OCI-LY7 (cell line): ENCODE results near the gene ARHGAP45. TPM values are rescaled to one million over a fixed set of nuclear protein-coding genes. Genes with fewer than 3 reads are reported as not detected.

ENCODE experiments used
- BruUV-seq: library from RNA; stranded (reverse); fragments of 400-500 nt; replicated peaks from 2 replicates; lab custom pipeline; 2021; lab: Mats Ljungman, UMichigan
- CTCF ChIA-PET: fragments of 300-600 bp; sonication (Branson Sonifier 250); formaldehyde crosslinking; loops from one replicate; lab custom pipeline; 2022; ENCODE audit warnings: antibody characterized with exemption; ENCODE audit not compliant: unreplicated experiment; lab: Charles Lee
- POLR2A ChIA-PET: fragments of 300-600 bp; sonication (Branson Sonifier 250); formaldehyde crosslinking; loops from one replicate; lab custom pipeline; 2022; ENCODE audit warnings: antibody characterized with exemption; lab: Charles Lee
- DNase-seq: peaks from one replicate; pipeline ENCODE4 v3.0.0-alpha.2; 2015; ENCODE audit warnings: low spot score
- H2AFZ ChIP-seq: fragments of 200-600 bp; sonication (generic), shearing (Covaris generic); 2 replicates; pipeline ENCODE4 v1.6.1; 2014; ENCODE audit warnings: mild to moderate bottlenecking, antibody characterized with exemption, low read length, moderate library complexity
- H3K27ac ChIP-seq: fragments of 200-600 bp; sonication (generic); 2 replicates; pipeline ENCODE4 v1.5.1; 2014; ENCODE audit warnings: mixed run types, low read depth, mild to moderate bottlenecking, moderate library complexity, low read length, inconsistent platforms; ENCODE audit not compliant: poor library complexity, severe bottlenecking
- H3K36me3 ChIP-seq: fragments of 200-600 bp; sonication (generic); 2 replicates; pipeline ENCODE4 v1.6.1; 2014; ENCODE audit warnings: mild to moderate bottlenecking, antibody characterized with exemption, low read length, moderate library complexity, mixed read lengths; ENCODE audit not compliant: insufficient read depth
- H3K4me1 ChIP-seq: fragments of 200-600 bp; sonication (generic); 2 replicates; pipeline ENCODE4 v1.5.1; 2014; ENCODE audit warnings: mild to moderate bottlenecking, low read length; ENCODE audit not compliant: insufficient read depth, poor library complexity, severe bottlenecking
- H3K4me2 ChIP-seq: fragments of 200-600 bp; sonication (generic); 2 replicates; pipeline ENCODE4 v1.6.1; 2014; ENCODE audit warnings: mild to moderate bottlenecking, low read length
- H3K4me3 ChIP-seq: fragments of 200-600 bp; sonication (generic); 2 replicates; pipeline ENCODE4 v1.5.1; 2014; ENCODE audit warnings: mild to moderate bottlenecking, low read depth, low read length; ENCODE audit not compliant: poor library complexity, severe bottlenecking
- H3K79me2 ChIP-seq: fragments of 200-600 bp; sonication (generic); 2 replicates; pipeline ENCODE4 v1.6.1; 2016; ENCODE audit warnings: low read depth, mild to moderate bottlenecking, low read length, moderate library complexity, mixed read lengths; ENCODE audit not compliant: insufficient read depth
- H3K9me2 ChIP-seq: fragments of 200-600 bp; sonication (generic); 2 replicates; pipeline ENCODE4 v1.6.1; 2016; ENCODE audit warnings: mild to moderate bottlenecking, low read length, mixed read lengths; ENCODE audit not compliant: insufficient read depth
- H3K9me3 ChIP-seq: fragments of 200-600 bp; sonication (generic); 2 replicates; pipeline ENCODE4 v1.6.1; 2014; ENCODE audit warnings: mild to moderate bottlenecking, mixed run types, low read length, mixed read lengths
- H4K20me1 ChIP-seq: fragments of 200-600 bp; sonication (generic); 2 replicates; pipeline ENCODE4 v1.6.1; 2014; ENCODE audit warnings: mild to moderate bottlenecking, antibody characterized with exemption, low read length, moderate library complexity, mixed read lengths; ENCODE audit not compliant: insufficient read depth
- CTCF ChIP-seq: fragments of 200-600 bp; sonication (generic); conservative IDR thresholded peaks from 2 replicates; pipeline ENCODE4 v1.5.1; 2014; ENCODE audit warnings: mild to moderate bottlenecking, antibody characterized with exemption, low read length, moderate library complexity, mixed read lengths
- EZH2phosphoT487 ChIP-seq: fragments of 200-600 bp; sonication (generic); IDR thresholded peaks from 2 replicates; pipeline ENCODE4 v1.6.1; 2018; ENCODE audit warnings: low read depth, borderline replicate concordance, mild to moderate bottlenecking, mixed run types, antibody characterized with exemption, low read length, moderate library complexity, mixed read lengths
- intact Hi-C: fragments of 100-400 bp; cut with micrococcal nuclease; formaldehyde crosslinking; loops from one replicate; pipeline ENCODE4 v1.10.0; 2022; ENCODE audit not compliant: unreplicated experiment
- total RNA-seq, 2 experiments: library from RNA; depleted of rRNA in 1 of 2; stranded (reverse); fragments of >200 nt in 1 of 2; shearing (Covaris generic) in 1 of 2; gene quantifications; 2 replicates each; pipeline ENCODE4 v1.2.3, GENCODE V29; 2014 to 2022

The ARHGAP45 gene
- total RNA-seq, 2 experiments from 2014 or later = 135 to 143 TPM

DNA sequence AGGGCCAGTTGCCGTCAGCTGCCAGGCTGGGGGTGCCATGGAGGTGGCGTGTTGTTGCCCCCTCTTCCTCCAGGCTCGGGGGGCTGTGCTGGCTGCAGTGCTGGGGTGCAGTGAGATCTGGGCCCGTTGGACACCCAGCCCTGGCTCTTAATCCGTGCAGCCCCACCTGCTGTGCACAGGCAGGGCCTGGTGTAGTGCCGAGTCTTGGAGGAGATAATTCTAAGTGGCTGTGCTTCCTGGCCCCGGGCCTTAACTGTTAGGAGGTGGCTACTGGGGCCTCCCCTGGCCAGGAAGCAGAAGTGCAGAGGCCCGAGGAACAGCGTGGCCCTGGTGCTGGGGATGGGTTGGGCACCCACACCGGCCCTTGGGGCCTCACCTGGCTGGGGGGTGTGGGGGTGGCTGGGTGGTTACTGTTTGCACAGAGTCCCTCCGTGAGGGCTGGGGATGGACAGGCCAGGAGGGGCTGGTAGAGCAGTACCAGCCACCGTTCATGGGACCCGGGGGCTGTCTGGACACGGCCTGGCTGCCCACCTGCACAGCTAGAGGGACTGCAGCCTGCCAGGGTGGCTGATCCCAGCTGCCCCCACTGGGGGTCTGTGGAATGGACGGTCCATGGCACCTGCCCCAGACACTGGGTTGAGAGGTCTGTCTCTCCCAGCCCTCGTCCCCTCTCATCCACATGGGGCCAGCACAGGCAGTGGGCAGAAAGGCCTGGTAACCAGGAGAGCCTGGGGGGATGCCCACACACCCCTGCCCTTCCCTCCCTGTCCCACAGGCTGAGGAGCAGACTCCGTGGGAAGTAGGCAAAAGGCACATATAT, 40.1 kb downstream of the ARHGAP45 start:
- peaks cover 36% of the 10 kb centered on the region for H3K4me1 ChIP-seq
- H2AFZ ChIP-seq = no peak overlapping the region
- CTCF ChIA-PET = no interaction called here
- peaks cover 6% of the 10 kb centered on the region; the same call in 1 of the 2 replicates for H4K20me1 ChIP-seq
- no peak overlapping the region for H3K27ac ChIP-seq
- H3K36me3 ChIP-seq = peaks cover 31% of the 10 kb centered on the region
- no TSS peak for BruUV-seq
- intact Hi-C loops = no loop called here
- peak overlapping the region; percentile 17; the same call in 1 of the 2 replicates for H3K4me2 ChIP-seq
- POLR2A ChIA-PET = no interaction called here
- H3K9me3 ChIP-seq = no peaks in the 10 kb centered on the region
- no peaks in the 10 kb centered on the region for H3K9me2 ChIP-seq
- H3K4me3 ChIP-seq = no peak overlapping the region
- DNase-seq = no peak
- no peak for TF ChIP-seq EZH2phosphoT487
- TF ChIP-seq CTCF = no peak
- no peaks in the 10 kb centered on the region for H3K79me2 ChIP-seq

DNA sequence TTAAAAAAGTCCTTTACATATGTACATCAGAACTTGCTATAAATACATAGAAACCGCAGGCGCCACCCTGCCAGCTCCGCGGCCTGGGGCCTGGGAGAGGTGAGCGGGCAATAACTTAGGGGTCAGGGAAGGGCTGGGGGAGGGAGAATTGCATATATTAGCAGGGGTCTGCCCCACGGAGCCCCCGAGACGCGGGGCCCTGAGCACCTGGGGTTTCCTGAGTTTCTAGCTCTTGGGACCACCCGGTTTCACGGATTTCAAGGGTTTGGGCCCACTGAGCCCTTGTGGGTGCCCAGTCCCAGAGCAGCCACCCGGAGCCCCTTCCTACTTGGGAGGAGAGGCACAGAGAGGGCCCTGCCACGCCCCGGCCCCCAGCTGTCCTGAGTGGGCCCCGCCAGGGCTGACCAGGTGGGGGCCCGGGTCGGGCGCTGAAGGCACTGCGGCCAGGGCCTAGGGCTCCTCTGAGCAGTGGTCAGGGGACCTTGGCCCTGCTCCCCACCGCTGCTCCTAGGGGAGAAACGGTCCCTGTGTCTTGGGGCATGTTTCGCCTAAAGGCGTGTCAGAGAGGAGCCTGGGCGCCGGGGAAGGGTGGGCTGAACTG, 40.8 kb downstream of the ARHGAP45 start:
- no TSS peak for BruUV-seq
- intact Hi-C loops = no loop called here
- Histone ChIP-seq H4K20me1 (peaks cover 6% of the 10 kb centered on the region; the same call in 1 of the 2 replicates), H3K9me2 (no peaks in the 10 kb centered on the region), H3K79me2 (no peaks in the 10 kb centered on the region), H2AFZ (no peak overlapping the region), H3K4me1 (peaks cover 29% of the 10 kb centered on the region), H3K36me3 (peaks cover 38% of the 10 kb centered on the region), H3K4me2 (0 out of 2 replicates have a peak overlapping the region, but pooled peaks have one; percentile 13), H3K4me3 (no peak overlapping the region), H3K9me3 (no peaks in the 10 kb centered on the region), H3K27ac (no peak overlapping the region)
- POLR2A ChIA-PET = no interaction called here
- no peak for TF ChIP-seq CTCF
- no peak for TF ChIP-seq EZH2phosphoT487
- no peak for DNase-seq
- CTCF ChIA-PET = no interaction called here
